ENCODE measurements around the gene NTN1. TPM values are rescaled to one million over a fixed set of nuclear protein-coding genes. Genes with fewer than 3 reads are reported as not detected.

NTN1 gene
- total RNA-seq, 1 experiment from 2014 or later, result not detected

GRCh38 chr17:9229160-9229825 is 208.0 kb downstream of the NTN1 start:
- DNase-seq (ENCODE audit: low read depth), result no peak

- no peak for DNase-seq (ENCODE audit: low read depth)
Measured at GRCh38 chr17:9229826-9230201, 208.5 kb downstream of the NTN1 start.

- no peak for DNase-seq (ENCODE audit: low read depth)
Measured at GRCh38 chr17:9230346-9230745, 209.0 kb downstream of the NTN1 start.

- DNase-seq (ENCODE audit: low read depth), result no peak
Measured at GRCh38 chr17:9230861-9231260, 209.6 kb downstream of the NTN1 start.

GRCh38 chr17:9231449-9232154 is 210.3 kb downstream of the NTN1 start:
- DNase-seq (ENCODE audit: low read depth), result no peak

GRCh38 chr17:9232155-9232475 is 210.8 kb downstream of the NTN1 start:
- DNase-seq (ENCODE audit: low read depth), result no peak

GRCh38 chr17:9232591-9233270 is 211.4 kb downstream of the NTN1 start:
- no peak for DNase-seq (ENCODE audit: low read depth)

GRCh38 chr17:9233271-9233599 is 211.9 kb downstream of the NTN1 start:
- no peak for DNase-seq (ENCODE audit: low read depth)

GRCh38 chr17:9233761-9234160 is 212.5 kb downstream of the NTN1 start:
- no peak for DNase-seq (ENCODE audit: low read depth)

- DNase-seq (ENCODE audit: low read depth), result no peak
Measured at GRCh38 chr17:9234389-9234945, 213.2 kb downstream of the NTN1 start.

- DNase-seq (ENCODE audit: low read depth), result no peak
Measured at GRCh38 chr17:9235346-9235745, 214.0 kb downstream of the NTN1 start.

GRCh38 chr17:9236286-9237052 is 215.2 kb downstream of the NTN1 start:
- DNase-seq (ENCODE audit: low read depth), result no peak

- DNase-seq (ENCODE audit: low read depth), result no peak
Measured at GRCh38 chr17:9237053-9237410, 215.7 kb downstream of the NTN1 start.

- no peak for DNase-seq (ENCODE audit: low read depth)
Measured at GRCh38 chr17:9237661-9238301, 216.5 kb downstream of the NTN1 start.

GRCh38 chr17:9238340-9239245 is 217.3 kb downstream of the NTN1 start:
- DNase-seq (ENCODE audit: low read depth), result no peak

GRCh38 chr17:9239246-9239792 is 218.0 kb downstream of the NTN1 start:
- no peak for DNase-seq (ENCODE audit: low read depth)

- no peak for DNase-seq (ENCODE audit: low read depth)
Measured at GRCh38 chr17:9239793-9240658, 218.7 kb downstream of the NTN1 start.

- DNase-seq (ENCODE audit: low read depth), result no peak
Measured at GRCh38 chr17:9240659-9241370, 219.5 kb downstream of the NTN1 start.
